H9 (cell line): ENCODE measurements around the gene GMPR. TPM values are rescaled to one million over a fixed set of nuclear protein-coding genes. Genes with fewer than 3 reads are reported as not detected.

Source experiments
- DNase-seq: peaks from one replicate; pipeline ENCODE4 v3.0.0-alpha.2; 2017
- H2AFZ ChIP-seq: one replicate; pipeline ENCODE4 v1.6.1; 2013; ENCODE audit warnings: mild to moderate bottlenecking, low read length, control low read depth, moderate library complexity
- H2AK5ac ChIP-seq: 2 replicates; pipeline ENCODE4 v1.6.1; 2013; ENCODE audit warnings: low read length, control low read depth, mixed read lengths; ENCODE audit not compliant: insufficient read length
- H2BK120ac ChIP-seq: one replicate; pipeline ENCODE4 v1.6.1; 2013; ENCODE audit warnings: low read depth, mild to moderate bottlenecking, low read length, control low read depth, inconsistent platforms; ENCODE audit not compliant: poor library complexity, severe bottlenecking
- H2BK12ac ChIP-seq: 2 replicates; pipeline ENCODE4 v1.6.1; 2013; ENCODE audit warnings: low read length, control low read depth, mixed read lengths, low read depth; ENCODE audit not compliant: insufficient read length
- H2BK15ac ChIP-seq: 2 replicates; pipeline ENCODE4 v1.6.1; 2013; ENCODE audit warnings: low read depth, low read length, control low read depth
- H2BK20ac ChIP-seq: one replicate; pipeline ENCODE4 v1.6.1; 2013; ENCODE audit warnings: low read depth, mild to moderate bottlenecking, low read length, control low read depth, inconsistent platforms; ENCODE audit not compliant: poor library complexity, severe bottlenecking
- H2BK5ac ChIP-seq: 2 replicates; pipeline ENCODE4 v1.6.1; 2013; ENCODE audit warnings: low read length, control low read depth, mixed read lengths; ENCODE audit not compliant: insufficient read length
- H3K14ac ChIP-seq: 2 replicates; pipeline ENCODE4 v1.6.1; 2013; ENCODE audit warnings: low read length, control low read depth; ENCODE audit not compliant: insufficient read depth
- H3K18ac ChIP-seq: 2 replicates; pipeline ENCODE4 v1.6.1; 2013; ENCODE audit warnings: low read depth, mild to moderate bottlenecking, mixed read lengths, low read length, control low read depth; ENCODE audit not compliant: insufficient read length
- H3K23ac ChIP-seq: 2 replicates; pipeline ENCODE4 v1.6.1; 2013; ENCODE audit warnings: low read length, control low read depth, mixed read lengths, low read depth; ENCODE audit not compliant: insufficient read length
- H3K23me2 ChIP-seq: 2 replicates; pipeline ENCODE4 v1.6.1; 2013; ENCODE audit warnings: low read depth, mild to moderate bottlenecking, mixed read lengths, low read length, control low read depth; ENCODE audit not compliant: insufficient read length, poor library complexity, severe bottlenecking
- H3K27ac ChIP-seq: 2 replicates; pipeline ENCODE4 v1.5.1; 2013; ENCODE audit warnings: low read length, control low read depth, mixed read lengths, low read depth; ENCODE audit not compliant: insufficient read length
- H3K27me3 ChIP-seq: 2 replicates; pipeline ENCODE4 v1.6.1; 2013; ENCODE audit warnings: low read length, control low read depth, inconsistent platforms; ENCODE audit not compliant: insufficient read depth
- H3K4ac ChIP-seq: 2 replicates; pipeline ENCODE4 v1.6.1; 2013; ENCODE audit warnings: low read depth, mild to moderate bottlenecking, control low read depth, inconsistent platforms, low read length, moderate library complexity
- H3K4me1 ChIP-seq: 2 replicates; pipeline ENCODE4 v1.6.1; 2013; ENCODE audit warnings: low read length, control low read depth, inconsistent platforms; ENCODE audit not compliant: insufficient read depth
- H3K4me2 ChIP-seq: 2 replicates; pipeline ENCODE4 v1.6.1; 2013; ENCODE audit warnings: low read length, control low read depth, mixed read lengths; ENCODE audit not compliant: insufficient read length, insufficient read depth
- H3K56ac ChIP-seq: 2 replicates; pipeline ENCODE4 v1.6.1; 2013; ENCODE audit warnings: low read depth, mild to moderate bottlenecking, mixed read lengths, low read length, control low read depth; ENCODE audit not compliant: insufficient read length
- H3K79me1 ChIP-seq: 2 replicates; pipeline ENCODE4 v1.6.1; 2013; ENCODE audit warnings: low read depth, mild to moderate bottlenecking, moderate library complexity, low read length, control low read depth, inconsistent platforms; ENCODE audit not compliant: insufficient read depth, poor library complexity, severe bottlenecking
- H3K79me2 ChIP-seq: 2 replicates; pipeline ENCODE4 v1.6.1; 2013; ENCODE audit warnings: low read length, control low read depth, inconsistent platforms; ENCODE audit not compliant: insufficient read depth
- H3K9ac ChIP-seq: 2 replicates; pipeline ENCODE4 v1.6.1; 2013; ENCODE audit warnings: low read length, control low read depth, mixed read lengths; ENCODE audit not compliant: insufficient read length; ENCODE audit errors: extremely low read depth
- H3K9me3 ChIP-seq: one replicate; pipeline ENCODE4 v1.6.1; 2013; ENCODE audit warnings: low read depth, low read length, inconsistent platforms; ENCODE audit not compliant: control insufficient read depth
- H3T11ph ChIP-seq: one replicate; pipeline ENCODE4 v1.6.1; 2013; ENCODE audit warnings: mild to moderate bottlenecking, low read length, control low read depth, inconsistent platforms
- H4K20me1 ChIP-seq: one replicate; pipeline ENCODE4 v1.6.1; 2013; ENCODE audit not compliant: control insufficient read depth, insufficient read length, insufficient read depth
- H4K5ac ChIP-seq: 2 replicates; pipeline ENCODE4 v1.6.1; 2013; ENCODE audit warnings: low read depth, mild to moderate bottlenecking, mixed read lengths, low read length, control low read depth; ENCODE audit not compliant: insufficient read length
- H4K8ac ChIP-seq: replicated peaks from 2 replicates; pipeline ENCODE4 v1.6.1; 2013; ENCODE audit warnings: low read length, control low read depth, mixed read lengths, low read depth; ENCODE audit not compliant: insufficient read length
- H4K91ac ChIP-seq: 2 replicates; pipeline ENCODE4 v1.6.1; 2013; ENCODE audit warnings: low read depth, mild to moderate bottlenecking, moderate library complexity, mixed read lengths, low read length, control low read depth; ENCODE audit not compliant: insufficient read length
- H3K27ac Mint-ChIP-seq, 3 experiments: 2 replicates in 2 of 3; 3 replicates in 1 of 3; pipeline ENCODE4 v1.8.0; 2020 to 2021; ENCODE audit warnings: mixed read lengths in 3 of 3, mild to moderate bottlenecking in 1 of 3, moderate library complexity in 1 of 3
- H3K27me3 Mint-ChIP-seq: 2 replicates; pipeline ENCODE4 v1.8.0; 2021; ENCODE audit warnings: low read depth, mild to moderate bottlenecking, moderate library complexity, mixed read lengths
- H3K36me3 Mint-ChIP-seq, 3 experiments: 2 replicates in 2 of 3; 3 replicates in 1 of 3; pipeline ENCODE4 v1.8.0; 2020 to 2021; ENCODE audit warnings: low read depth in 3 of 3, mixed read lengths in 3 of 3; ENCODE audit not compliant: insufficient read depth in 1 of 3
- H3K4me1 Mint-ChIP-seq, 2 experiments: 2 replicates each; pipeline ENCODE4 v1.8.0; 2020; ENCODE audit warnings: mixed read lengths in 2 of 2
- H3K4me3 Mint-ChIP-seq, 2 experiments: 2 replicates in 1 of 2; 3 replicates in 1 of 2; pipeline ENCODE4 v1.8.0; 2020 to 2021; ENCODE audit warnings: mild to moderate bottlenecking in 2 of 2, mixed read lengths in 2 of 2, moderate library complexity in 1 of 2
- H3K9me3 Mint-ChIP-seq, 2 experiments: 2 replicates in 1 of 2; 3 replicates in 1 of 2; pipeline ENCODE4 v1.8.0; 2020; ENCODE audit warnings: mild to moderate bottlenecking in 2 of 2, mixed read lengths in 2 of 2, moderate library complexity in 1 of 2
- CTCF ChIP-seq: fragments of 200-600 bp; sonication (generic); conservative IDR thresholded peaks from 3 replicates; pipeline ENCODE4 v1.8.0; 2021; ENCODE audit warnings: antibody characterized with exemption, mild to moderate bottlenecking
- WGBS: extraction: QIAGEN DNeasy Blood & Tissue Kit; methylation state at CpG from one replicate; pipeline ENCODE4 v1.1.7; 2013; ENCODE audit warnings: missing lambda C conversion rate, low lambda C conversion rate, mixed read lengths; ENCODE audit not compliant: insufficient read length; ENCODE audit errors: extremely low coverage; 5-methylcytosine and 5-hydroxymethylcytosine counted together
- total RNA-seq: library from RNA; stranded (reverse); gene quantifications from 2 replicates; pipeline ENCODE4 v1.2.1, GENCODE V29; 2021

Gene GMPR
- total RNA-seq, 1 experiment from 2014 or later, result 0.70 TPM

- H3K4ac ChIP-seq, result no peak overlapping the region
- no peak overlapping the region for H3K27ac Mint-ChIP-seq
Measured at GRCh38 chr6:16291739-16292138, 53.4 kb downstream of the GMPR start.

More at GRCh38 chr6:16291739-16292138, 53.4 kb downstream of the GMPR start:
- Histone ChIP-seq H3K56ac (no peak overlapping the region), H4K8ac (no peak overlapping the region), H3K79me1 (no peaks in the 10 kb centered on the region), H3K4me2 (no peak overlapping the region), H3K23me2 (no peaks in the 10 kb centered on the region), H3K23ac (no peak overlapping the region), H2BK5ac (no peak overlapping the region), H3K9ac (no peak overlapping the region), H3T11ph (no peak overlapping the region), H2AK5ac (no peak overlapping the region), H3K14ac (no peak overlapping the region), H4K5ac (no peak overlapping the region), H2BK15ac (no peak overlapping the region), H4K20me1 (no peaks in the 10 kb centered on the region), H2BK120ac (no peak overlapping the region), H3K27me3 (no peaks in the 10 kb centered on the region), H3K18ac (no peak overlapping the region), H2AFZ (no peak overlapping the region), H2BK20ac (no peak overlapping the region), H2BK12ac (no peak overlapping the region), H3K27ac (no peak overlapping the region), H4K91ac (no peak overlapping the region), H3K4me1 (no peaks in the 10 kb centered on the region), H3K79me2 (no peaks in the 10 kb centered on the region), H3K9me3 (no peaks in the 10 kb centered on the region)
- Mint-ChIP-seq H3K4me1 (peaks cover 8% of the 10 kb centered on the region in 2 experiments), H3K27me3 (peaks cover 4% of the 10 kb centered on the region), H3K9me3 (no peaks in the 10 kb centered on the region; a peak in 1 of 5 replicates), H3K4me3 (no peak overlapping the region), H3K36me3 (no peaks in the 10 kb centered on the region)
- WGBS, result no CpG with 5 or more reads among the region's 6 CpGs
- TF ChIP-seq CTCF, result no peak
- DNase-seq, result no peak
